ENCODE data around the gene TCF15. TPM values are rescaled to one million over a fixed set of nuclear protein-coding genes. Genes with fewer than 3 reads are reported as not detected.

Gene TCF15
- total and polyA plus RNA-seq, 11 donors = 5.8 to 18.0 (median 10.0) TPM

DNA sequence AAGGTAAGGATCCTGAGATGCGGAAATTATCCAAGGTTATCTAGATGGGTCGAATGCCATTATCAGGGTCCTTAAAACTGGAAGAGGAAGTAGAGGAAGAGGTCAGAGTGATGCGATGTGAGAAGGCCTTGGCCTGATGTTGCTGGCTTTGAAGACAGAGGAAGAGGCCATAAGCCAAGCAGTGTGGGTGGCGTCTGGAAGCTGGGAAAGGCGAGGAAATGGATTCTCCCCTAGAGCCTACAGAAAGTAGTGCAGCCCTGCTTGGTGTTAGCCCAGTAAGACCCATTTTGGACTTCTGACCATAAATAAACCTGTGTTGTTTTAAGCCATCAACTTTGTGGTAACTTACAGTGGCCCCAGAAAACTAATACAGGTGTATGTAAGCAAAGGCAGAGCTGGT lies 40.8 kb upstream of the TCF15 start:
- ATAC-seq (no peak), DNase-seq (no peak)
- peak overlapping the region in 2 of 12 donors; percentile 8 to 93 for H3K27ac ChIP-seq
- intact Hi-C loops (cut with DNase I) = loop anchor here in 6 of 10 donors (5.0 to 10.0 kb wide), 5 partner anchors 74 to 304 kb away; partner anchors contain the start of gene NRSN2 (in 1 of the 6)
- no peaks in the 10 kb centered on the region for H3K27me3 ChIP-seq
- WGBS, 4 donors = 61 to 67% (median 64%) methylated on average over 5 of the region's 5 CpGs
- TF ChIP-seq, protein P1, sequence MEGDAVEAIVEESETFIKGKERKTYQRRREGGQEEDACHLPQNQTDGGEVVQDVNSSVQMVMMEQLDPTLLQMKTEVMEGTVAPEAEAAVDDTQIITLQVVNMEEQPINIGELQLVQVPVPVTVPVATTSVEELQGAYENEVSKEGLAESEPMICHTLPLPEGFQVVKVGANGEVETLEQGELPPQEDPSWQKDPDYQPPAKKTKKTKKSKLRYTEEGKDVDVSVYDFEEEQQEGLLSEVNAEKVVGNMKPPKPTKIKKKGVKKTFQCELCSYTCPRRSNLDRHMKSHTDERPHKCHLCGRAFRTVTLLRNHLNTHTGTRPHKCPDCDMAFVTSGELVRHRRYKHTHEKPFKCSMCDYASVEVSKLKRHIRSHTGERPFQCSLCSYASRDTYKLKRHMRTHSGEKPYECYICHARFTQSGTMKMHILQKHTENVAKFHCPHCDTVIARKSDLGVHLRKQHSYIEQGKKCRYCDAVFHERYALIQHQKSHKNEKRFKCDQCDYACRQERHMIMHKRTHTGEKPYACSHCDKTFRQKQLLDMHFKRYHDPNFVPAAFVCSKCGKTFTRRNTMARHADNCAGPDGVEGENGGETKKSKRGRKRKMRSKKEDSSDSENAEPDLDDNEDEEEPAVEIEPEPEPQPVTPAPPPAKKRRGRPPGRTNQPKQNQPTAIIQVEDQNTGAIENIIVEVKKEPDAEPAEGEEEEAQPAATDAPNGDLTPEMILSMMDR (IDR thresholded peaks at IDR 0.05) = peak in 3 of 12 donors; percentile 8 to 32 (median 13)
- no peak for TF ChIP-seq POLR2A (IDR thresholded peaks at IDR 0.05)
- peaks cover 0 to 53% (median 29%) of the 10 kb centered on the region in 12 donors for H3K4me1 ChIP-seq
- H3K4me3 ChIP-seq = peak overlapping the region in 1 of 12 donors; percentile 72
- H3K9me3 ChIP-seq = peaks cover 0 to 7% (median 0%) of the 10 kb centered on the region in 12 donors
- H3K36me3 ChIP-seq = peaks cover 5 to 46% (median 40%) of the 10 kb centered on the region in 9 donors

DNA sequence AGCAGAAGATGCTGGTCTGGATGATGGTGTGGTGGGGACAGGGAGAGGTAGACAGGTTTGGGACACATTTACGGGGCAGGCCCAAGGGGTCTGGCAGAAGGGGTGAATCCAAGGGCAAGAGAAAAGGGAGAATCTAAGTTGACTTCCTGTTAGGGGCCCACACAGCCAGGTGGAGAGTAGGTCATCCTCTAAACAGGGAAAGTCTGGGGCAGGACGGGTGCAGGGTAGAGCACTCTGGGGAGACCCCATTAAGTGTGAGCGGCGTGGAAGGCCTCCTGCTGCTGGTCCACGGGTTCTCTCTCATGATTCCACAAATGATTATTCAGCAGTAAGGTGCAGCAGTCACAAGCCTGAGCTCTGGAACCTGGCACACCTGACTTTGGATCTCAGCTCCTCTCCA lies 40.2 kb upstream of the TCF15 start:
- H3K4me1 ChIP-seq = peaks cover 0 to 60% (median 35%) of the 10 kb centered on the region in 12 donors
- TF ChIP-seq POLR2A (IDR thresholded peaks at IDR 0.05) = no peak
- TF ChIP-seq, protein P1 (IDR thresholded peaks at IDR 0.05) = no peak
- H3K27me3 ChIP-seq = no peaks in the 10 kb centered on the region
- no peak for ATAC-seq
- DNase-seq = no peak
- H3K4me3 ChIP-seq = no peak overlapping the region
- no peak overlapping the region for H3K27ac ChIP-seq
- H3K9me3 ChIP-seq = peaks cover 0 to 7% (median 0%) of the 10 kb centered on the region in 12 donors
- intact Hi-C loops (cut with DNase I) = loop anchor here in 6 of 10 donors (5.0 to 10.0 kb wide), 5 partner anchors 75 to 303 kb away; partner anchors contain the start of gene NRSN2 (in 1 of the 6)
- WGBS, 4 donors = 86 to 92% (median 90%) methylated on average over 5 of the region's 5 CpGs
- H3K36me3 ChIP-seq = peaks cover 5 to 46% (median 40%) of the 10 kb centered on the region in 9 donors

DNA sequence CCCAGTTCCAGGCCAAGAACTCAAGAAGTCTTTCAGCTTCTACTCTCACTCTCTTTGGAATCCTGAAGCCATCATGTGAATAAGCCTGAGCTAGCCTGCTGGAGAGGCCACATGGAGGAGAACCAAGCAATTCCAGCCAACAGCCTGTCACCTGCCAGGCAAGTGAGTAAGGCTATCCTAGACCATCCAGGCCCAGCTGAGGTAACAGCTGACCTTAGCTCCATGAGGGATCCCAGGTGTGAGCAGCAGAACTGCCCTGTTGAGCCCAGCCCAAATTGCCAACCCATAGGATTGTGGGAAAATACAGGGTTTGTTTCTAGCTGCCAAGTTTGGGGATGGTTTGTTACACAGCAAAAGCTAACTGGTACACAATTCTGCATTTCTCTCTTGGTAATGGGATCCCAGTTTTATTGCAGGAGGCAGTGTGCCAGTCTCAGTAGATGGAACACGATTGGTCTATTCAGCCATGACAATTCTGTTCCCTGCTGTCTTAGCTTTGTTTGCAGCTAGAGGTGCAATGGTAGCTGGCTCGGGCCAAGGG lies 37.4 kb upstream of the TCF15 start:
- intact Hi-C loops (cut with DNase I) = loop anchor here in 4 of 10 donors (2.0 to 10.0 kb wide), 3 partner anchors 87 to 295 kb away; no protein-coding TSS in a partner anchor
- no peak overlapping the region for H3K27ac ChIP-seq

DNA sequence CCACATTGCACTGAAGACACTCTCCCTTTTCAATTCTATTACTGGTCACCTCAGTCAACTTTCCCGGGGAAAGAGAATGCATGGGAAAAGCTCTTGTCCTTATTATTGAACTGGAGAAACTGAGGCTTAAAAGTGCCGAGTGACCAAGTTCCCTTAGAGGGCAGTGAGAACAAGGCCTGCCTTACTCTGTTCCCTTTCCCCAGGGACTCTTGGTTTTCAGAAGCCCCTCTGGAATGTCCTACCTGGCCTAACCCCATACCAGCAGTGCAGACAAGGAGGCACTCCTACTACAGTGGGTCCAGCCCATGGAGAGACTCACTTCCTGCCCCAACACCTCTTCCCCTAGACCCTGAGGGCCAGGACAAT lies 36.7 kb upstream of the TCF15 start:
- Histone ChIP-seq H3K4me3 (no peak overlapping the region), H3K36me3 (peaks cover 5 to 46% (median 40%) of the 10 kb centered on the region in 9 donors), H3K4me1 (peaks cover 0 to 53% (median 25%) of the 10 kb centered on the region in 12 donors), H3K9me3 (peaks cover 0 to 7% (median 0%) of the 10 kb centered on the region in 12 donors), H3K27ac (no peak overlapping the region), H3K27me3 (peaks cover 0 to 4% (median 0%) of the 10 kb centered on the region in 9 donors)
- intact Hi-C loops (cut with DNase I) = loop anchor here in 4 of 10 donors (2.0 to 10.0 kb wide), 3 partner anchors 86 to 295 kb away; no protein-coding TSS in a partner anchor
- 80 to 85% (median 84%) methylated on average over 2 of the region's 2 CpGs for WGBS, 4 donors
- ATAC-seq (no peak), DNase-seq (no peak)
- TF ChIP-seq POLR2A (IDR thresholded peaks at IDR 0.05) = no peak
- TF ChIP-seq, protein P1 (IDR thresholded peaks at IDR 0.05) = no peak

More for the DNA sequence above, 37.4 kb upstream of the TCF15 start:
- ATAC-seq (no peak), DNase-seq (no peak)
- 92 to 100% (median 96%) methylated on average over 2 of the region's 2 CpGs for WGBS, 4 donors
- Histone ChIP-seq H3K9me3 (peaks cover 0 to 7% (median 0%) of the 10 kb centered on the region in 12 donors), H3K4me3 (no peak overlapping the region), H3K27me3 (peaks cover 0 to 3% (median 0%) of the 10 kb centered on the region in 9 donors), H3K4me1 (peaks cover 0 to 56% (median 31%) of the 10 kb centered on the region in 12 donors), H3K36me3 (peaks cover 5 to 46% (median 40%) of the 10 kb centered on the region in 9 donors)
- no peak for TF ChIP-seq POLR2A (IDR thresholded peaks at IDR 0.05)
- TF ChIP-seq, protein P1 (IDR thresholded peaks at IDR 0.05) = no peak

Data from heart left ventricle (tissue), 16 donors.